SK-N-MC (cell line): ENCODE data around the gene SAFB2.

Source experiments
- EZH2 ChIP-seq: fragments of 200-600 bp; sonication (generic); IDR thresholded peaks from one replicate; pipeline ENCODE4 v1.6.1; 2017; ENCODE audit warnings: antibody characterized with exemption
- FOXP2 ChIP-seq: optimal IDR thresholded peaks from 2 replicates; pipeline ENCODE3; 2011; ENCODE audit warnings: mild to moderate bottlenecking, moderate library complexity; ENCODE audit not compliant: insufficient read depth; ENCODE audit errors: extremely low read length, control extremely low read depth

DNA sequence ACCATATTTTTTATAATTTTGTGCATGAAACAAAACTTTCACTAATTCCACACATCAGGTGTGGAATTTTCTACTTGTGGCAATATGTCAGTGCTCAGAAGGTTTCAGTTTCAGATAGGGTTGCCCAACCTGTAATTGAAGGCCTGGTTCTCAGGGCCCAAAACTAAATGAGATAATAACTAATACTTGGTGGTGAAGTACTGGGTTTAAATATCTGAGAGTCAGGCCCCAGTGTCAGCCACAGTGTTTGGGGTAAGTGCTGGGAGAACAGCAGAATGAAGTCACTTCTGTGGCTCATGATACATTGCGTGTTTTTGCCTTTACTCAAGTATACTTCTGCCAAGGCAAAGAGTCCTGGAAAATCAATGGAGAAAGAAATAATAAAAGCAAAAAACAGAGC, 5.9 kb upstream of the SAFB2 start:
- TF ChIP-seq EZH2 (no peak), FOXP2 (no peak)
